ENCODE measurements around the gene FILIP1. TPM values are rescaled to one million over a fixed set of nuclear protein-coding genes. Genes with fewer than 3 reads are reported as not detected.

The FILIP1 gene
- total and polyA plus RNA-seq, 2 donors (not counting 1 experiment from before 2014, with no cell fraction given), result 0.33 to 2.3 TPM

DNA sequence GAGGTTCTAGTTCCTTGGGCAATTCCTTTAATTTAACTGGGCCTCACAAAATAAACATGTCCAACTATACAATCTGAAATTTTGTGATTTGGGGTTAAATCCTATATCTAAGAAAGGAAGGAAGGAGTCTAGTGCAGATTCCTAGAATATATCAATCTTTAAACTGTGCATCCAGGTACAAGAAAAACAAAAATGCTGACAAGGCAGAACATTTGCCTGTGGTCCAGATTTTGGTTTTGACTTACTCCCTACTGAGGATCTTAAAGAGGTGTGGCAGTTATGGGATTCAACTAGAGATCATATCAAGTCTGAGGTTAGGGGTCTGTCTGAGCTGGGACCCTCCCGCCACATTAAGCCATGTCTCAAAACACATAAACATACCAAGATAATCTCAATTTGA is 232.3 kb downstream of the FILIP1 start:
- no peak overlapping the region for H2AFZ ChIP-seq (ENCODE audit: low read length)
- no peak overlapping the region for H3K4me3 ChIP-seq (replicated peaks in 1 of 4; ENCODE audit: control extremely low read depth in 1 of 4, insufficient read depth in 1 of 4, low read depth in 3 of 4, low read length in 4 of 4)
- H3K27me3 ChIP-seq (ENCODE audit: control insufficient read depth, insufficient read depth, low read length), result no peaks in the 10 kb centered on the region
- no peaks in the 10 kb centered on the region for H4K20me1 ChIP-seq (ENCODE audit: control insufficient read depth, extremely low read depth, insufficient read depth, low read length)
- TF ChIP-seq, protein P1, sequence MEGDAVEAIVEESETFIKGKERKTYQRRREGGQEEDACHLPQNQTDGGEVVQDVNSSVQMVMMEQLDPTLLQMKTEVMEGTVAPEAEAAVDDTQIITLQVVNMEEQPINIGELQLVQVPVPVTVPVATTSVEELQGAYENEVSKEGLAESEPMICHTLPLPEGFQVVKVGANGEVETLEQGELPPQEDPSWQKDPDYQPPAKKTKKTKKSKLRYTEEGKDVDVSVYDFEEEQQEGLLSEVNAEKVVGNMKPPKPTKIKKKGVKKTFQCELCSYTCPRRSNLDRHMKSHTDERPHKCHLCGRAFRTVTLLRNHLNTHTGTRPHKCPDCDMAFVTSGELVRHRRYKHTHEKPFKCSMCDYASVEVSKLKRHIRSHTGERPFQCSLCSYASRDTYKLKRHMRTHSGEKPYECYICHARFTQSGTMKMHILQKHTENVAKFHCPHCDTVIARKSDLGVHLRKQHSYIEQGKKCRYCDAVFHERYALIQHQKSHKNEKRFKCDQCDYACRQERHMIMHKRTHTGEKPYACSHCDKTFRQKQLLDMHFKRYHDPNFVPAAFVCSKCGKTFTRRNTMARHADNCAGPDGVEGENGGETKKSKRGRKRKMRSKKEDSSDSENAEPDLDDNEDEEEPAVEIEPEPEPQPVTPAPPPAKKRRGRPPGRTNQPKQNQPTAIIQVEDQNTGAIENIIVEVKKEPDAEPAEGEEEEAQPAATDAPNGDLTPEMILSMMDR (conservative IDR thresholded peaks at IDR 0.05 in 1 of 2, IDR thresholded peaks at IDR 0.05 in 1 of 2; ENCODE audit: low read depth in 1 of 2, low read length in 2 of 2), result no peak
- TF ChIP-seq EZH2 (IDR thresholded peaks at IDR 0.05; ENCODE audit: low read length, missing control alignments), result no peak
- H3K27ac ChIP-seq (ENCODE audit: insufficient read depth, low read length), result no peak overlapping the region
- no peak for DNase-seq (ENCODE audit: low read depth in 2 of 2)
- H3K9ac ChIP-seq (ENCODE audit: insufficient read depth, low read length), result no peak overlapping the region
- no peaks in the 10 kb centered on the region for H3K36me3 ChIP-seq (ENCODE audit: control insufficient read depth, insufficient read depth, low read length)
- no peak overlapping the region for H3K4me2 ChIP-seq (ENCODE audit: extremely low read depth, insufficient read depth, low read length)
- H3K9me3 ChIP-seq (ENCODE audit: control insufficient read depth, insufficient read depth, low read depth, low read length), result no peaks in the 10 kb centered on the region
- peaks cover 21% of the 10 kb centered on the region for H3K79me2 ChIP-seq (ENCODE audit: control insufficient read depth, insufficient read depth, low read length)
- H3K4me1 ChIP-seq (ENCODE audit: control insufficient read depth, extremely low read depth, insufficient read depth, low read length), result no peaks in the 10 kb centered on the region

DNA sequence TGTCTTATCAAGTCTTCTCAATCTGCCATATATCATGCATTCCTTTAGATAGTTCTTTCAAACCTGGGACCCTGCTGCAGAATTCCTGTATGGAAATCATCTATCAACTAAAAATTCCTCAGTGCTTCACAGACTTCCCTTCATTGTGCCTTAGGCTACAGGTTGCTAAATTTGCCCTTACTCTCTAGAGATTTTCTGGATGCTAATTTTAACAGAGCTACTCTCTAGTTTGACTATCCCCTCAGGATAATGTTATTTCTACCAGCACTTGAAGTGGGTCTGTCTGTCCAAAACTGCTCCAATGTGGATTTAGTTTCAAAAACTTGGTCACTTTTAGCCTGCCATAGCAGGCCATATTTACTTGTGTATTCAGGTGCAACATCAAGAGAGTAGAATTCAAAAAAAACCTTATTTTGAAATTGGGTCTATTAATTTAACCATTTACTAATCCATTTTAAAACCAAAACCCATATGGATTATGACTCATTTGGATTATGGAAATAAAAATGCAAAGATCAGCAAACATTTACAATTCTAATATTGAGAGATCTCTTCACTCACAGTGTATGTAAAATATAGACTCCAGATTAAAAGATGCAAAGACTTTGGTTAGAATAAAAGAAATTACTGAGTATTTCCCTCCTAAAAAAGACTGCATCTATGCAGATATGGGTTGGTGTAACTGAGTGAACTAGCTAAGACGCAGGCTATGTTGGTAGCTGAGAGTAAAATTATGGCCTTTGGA is 236.1 kb downstream of the FILIP1 start:
- no peak for TF ChIP-seq EZH2 (IDR thresholded peaks at IDR 0.05; ENCODE audit: low read length, missing control alignments)
- TF ChIP-seq, protein P1 (conservative IDR thresholded peaks at IDR 0.05 in 1 of 2, IDR thresholded peaks at IDR 0.05 in 1 of 2; ENCODE audit: low read depth in 1 of 2, low read length in 2 of 2), result no peak
- Histone ChIP-seq H3K36me3 (ENCODE audit: control insufficient read depth, insufficient read depth, low read length) (no peaks in the 10 kb centered on the region), H3K9ac (ENCODE audit: insufficient read depth, low read length) (no peak overlapping the region), H3K4me1 (ENCODE audit: control insufficient read depth, extremely low read depth, insufficient read depth, low read length) (no peaks in the 10 kb centered on the region), H3K27ac (ENCODE audit: insufficient read depth, low read length) (no peak overlapping the region), H3K4me3 (replicated peaks in 1 of 4; ENCODE audit: control extremely low read depth in 1 of 4, insufficient read depth in 1 of 4, low read depth in 3 of 4, low read length in 4 of 4) (no peak overlapping the region), H3K27me3 (ENCODE audit: control insufficient read depth, insufficient read depth, low read length) (no peaks in the 10 kb centered on the region), H3K4me2 (ENCODE audit: extremely low read depth, insufficient read depth, low read length) (no peak overlapping the region), H3K79me2 (ENCODE audit: control insufficient read depth, insufficient read depth, low read length) (peaks cover 3% of the 10 kb centered on the region), H4K20me1 (ENCODE audit: control insufficient read depth, extremely low read depth, insufficient read depth, low read length) (no peaks in the 10 kb centered on the region), H2AFZ (ENCODE audit: low read length) (no peak overlapping the region), H3K9me3 (ENCODE audit: control insufficient read depth, insufficient read depth, low read depth, low read length) (no peaks in the 10 kb centered on the region)
- no peak for DNase-seq (ENCODE audit: low read depth in 2 of 2)

DNA sequence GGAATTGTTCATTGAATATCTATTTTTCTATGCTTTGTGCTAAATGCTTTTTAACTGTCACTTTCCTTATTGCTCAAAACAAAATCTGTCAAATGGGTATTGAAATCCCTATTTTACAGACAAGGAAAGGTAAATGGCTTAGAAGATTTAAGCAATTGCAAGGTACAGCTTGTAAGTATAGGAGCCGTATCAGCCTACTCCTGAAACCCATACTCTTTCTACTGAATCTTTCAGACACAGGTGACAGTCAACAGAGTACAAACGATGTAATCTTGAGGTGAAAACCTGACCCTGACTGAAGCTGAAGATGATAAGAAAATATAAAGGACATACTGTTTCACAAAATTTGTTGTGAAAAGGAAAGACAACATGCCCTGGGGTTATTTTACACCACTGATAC is 243.0 kb downstream of the FILIP1 start:
- Histone ChIP-seq H3K79me2 (ENCODE audit: control insufficient read depth, insufficient read depth, low read length) (no peaks in the 10 kb centered on the region), H3K27ac (ENCODE audit: insufficient read depth, low read length) (no peak overlapping the region), H3K4me3 (replicated peaks in 1 of 4; ENCODE audit: control extremely low read depth in 1 of 4, insufficient read depth in 1 of 4, low read depth in 3 of 4, low read length in 4 of 4) (no peak overlapping the region), H3K4me2 (ENCODE audit: extremely low read depth, insufficient read depth, low read length) (no peak overlapping the region), H3K36me3 (ENCODE audit: control insufficient read depth, insufficient read depth, low read length) (no peaks in the 10 kb centered on the region), H3K27me3 (ENCODE audit: control insufficient read depth, insufficient read depth, low read length) (no peaks in the 10 kb centered on the region), H2AFZ (ENCODE audit: low read length) (no peak overlapping the region), H4K20me1 (ENCODE audit: control insufficient read depth, extremely low read depth, insufficient read depth, low read length) (no peaks in the 10 kb centered on the region), H3K4me1 (ENCODE audit: control insufficient read depth, extremely low read depth, insufficient read depth, low read length) (no peaks in the 10 kb centered on the region), H3K9me3 (ENCODE audit: control insufficient read depth, insufficient read depth, low read depth, low read length) (no peaks in the 10 kb centered on the region), H3K9ac (ENCODE audit: insufficient read depth, low read length) (no peak overlapping the region)
- TF ChIP-seq EZH2 (IDR thresholded peaks at IDR 0.05; ENCODE audit: low read length, missing control alignments), result no peak
- TF ChIP-seq, protein P1 (conservative IDR thresholded peaks at IDR 0.05 in 1 of 2, IDR thresholded peaks at IDR 0.05 in 1 of 2; ENCODE audit: low read depth in 1 of 2, low read length in 2 of 2), result no peak
- DNase-seq (ENCODE audit: low read depth in 2 of 2), result no peak

All from fibroblast of lung (primary cell).